ENCODE data around the gene PRAMEF12.

DNA sequence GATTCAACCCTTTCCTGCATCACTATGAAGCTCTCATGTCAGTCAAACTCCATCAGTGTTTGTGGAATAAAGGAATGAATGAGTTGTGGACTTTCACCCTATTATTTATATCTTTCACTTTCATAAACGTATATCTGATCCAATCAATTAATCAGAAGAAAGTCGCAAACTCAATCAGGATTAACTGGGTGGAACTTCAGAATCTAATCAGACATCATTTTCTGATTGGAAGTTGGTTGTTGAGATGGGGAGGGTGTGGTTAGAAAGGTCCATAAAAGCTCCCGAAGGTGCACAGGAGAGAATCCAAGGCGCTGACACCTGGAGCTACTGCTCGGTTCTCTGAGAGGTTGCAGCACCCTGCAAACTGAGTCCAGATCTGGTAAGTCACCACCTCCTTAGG is at the start of gene PRAMEF12:
- TF ChIP-seq POLR2A (IDR thresholded peaks at IDR 0.05), result no peak
- TF ChIP-seq CTCF (IDR thresholded peaks at IDR 0.05), result no peak
